A549 (cell line): ENCODE measurements around the gene TRAM2.

Experiments
- BHLHE40 ChIP-seq: IDR thresholded peaks from 2 replicates; pipeline ENCODE4 v1.6.1; 2012; ENCODE audit warnings: low read depth, low read length, inconsistent platforms
- CTCF ChIP-seq: fragments of >200 bp; sonication (Bioruptor Twin); formaldehyde crosslinking; IDR thresholded peaks from 3 replicates; pipeline ENCODE4 v1.5.1; 2016
- EP300 ChIP-seq, 2 experiments: fragments of >200 bp; sonication (Bioruptor Twin); formaldehyde crosslinking; IDR thresholded peaks; 2 replicates in 1 of 2; 3 replicates in 1 of 2; pipeline ENCODE4 v1.6.1; 2016 to 2017
- FOSL2 ChIP-seq, 2 experiments: fragments of 450-650 bp in 1 of 2; fragments of >200 bp in 1 of 2; sonication (Bioruptor Twin) in 1 of 2; formaldehyde crosslinking; IDR thresholded peaks; 2 replicates each; pipeline versions ENCODE4 v1.5.0 to v1.6.1; 2016 to 2020; ENCODE audit warnings: mild to moderate bottlenecking in 1 of 2, moderate library complexity in 1 of 2
- HDAC2 ChIP-seq: fragments of 200-600 bp; sonication (generic); IDR thresholded peaks from 2 replicates; pipeline ENCODE4 v1.6.1; 2016
- MAFK ChIP-seq: fragments of 450-650 bp; IDR thresholded peaks from 2 replicates; pipeline ENCODE4 v1.6.1; 2014; ENCODE audit not compliant: partially characterized antibody
- MAZ ChIP-seq: fragments of 150-350 bp; IDR thresholded peaks from 2 replicates; pipeline ENCODE4 v1.6.1; 2014; ENCODE audit warnings: antibody characterized with exemption, low read depth, low read length, borderline replicate concordance
- PHF8 ChIP-seq: fragments of 200-600 bp; sonication (generic); IDR thresholded peaks from 2 replicates; pipeline ENCODE4 v1.6.1; 2016; ENCODE audit warnings: low read depth, mild to moderate bottlenecking, antibody characterized with exemption, moderate library complexity, borderline replicate concordance
- POLR2A ChIP-seq: IDR thresholded peaks from 2 replicates; pipeline ENCODE4 v1.6.1; 2012; ENCODE audit warnings: mild to moderate bottlenecking, low read length
- RCOR1 ChIP-seq: fragments of 150-350 bp; IDR thresholded peaks from 2 replicates; pipeline ENCODE4 v1.6.1; 2014; ENCODE audit warnings: antibody characterized with exemption, low read length, low read depth
- RFX5 ChIP-seq: fragments of 450-650 bp; IDR thresholded peaks from 2 replicates; pipeline ENCODE4 v1.7.1; 2014; ENCODE audit warnings: antibody characterized with exemption, mild to moderate bottlenecking, moderate library complexity
- TF ChIP-seq, protein P1 (sequence below): fragments of 200-600 bp; sonication (generic); IDR thresholded peaks from 2 replicates; pipeline ENCODE4 v1.6.1; 2016; ENCODE audit warnings: antibody characterized with exemption, mild to moderate bottlenecking, moderate library complexity
- TF ChIP-seq, protein P2 (sequence below): IDR thresholded peaks from 2 replicates; pipeline ENCODE4 v1.6.1; 2012
- TF ChIP-seq, protein P3 (sequence below): fragments of 250-450 bp; sonication (Bioruptor Pico); IDR thresholded peaks from 2 replicates; pipeline ENCODE4 v1.5.0; 2021; ENCODE audit warnings: mild to moderate bottlenecking, moderate library complexity, borderline replicate concordance

- no peak for TF ChIP-seq CTCF
- no peak for TF ChIP-seq RFX5
- TF ChIP-seq, protein P1, sequence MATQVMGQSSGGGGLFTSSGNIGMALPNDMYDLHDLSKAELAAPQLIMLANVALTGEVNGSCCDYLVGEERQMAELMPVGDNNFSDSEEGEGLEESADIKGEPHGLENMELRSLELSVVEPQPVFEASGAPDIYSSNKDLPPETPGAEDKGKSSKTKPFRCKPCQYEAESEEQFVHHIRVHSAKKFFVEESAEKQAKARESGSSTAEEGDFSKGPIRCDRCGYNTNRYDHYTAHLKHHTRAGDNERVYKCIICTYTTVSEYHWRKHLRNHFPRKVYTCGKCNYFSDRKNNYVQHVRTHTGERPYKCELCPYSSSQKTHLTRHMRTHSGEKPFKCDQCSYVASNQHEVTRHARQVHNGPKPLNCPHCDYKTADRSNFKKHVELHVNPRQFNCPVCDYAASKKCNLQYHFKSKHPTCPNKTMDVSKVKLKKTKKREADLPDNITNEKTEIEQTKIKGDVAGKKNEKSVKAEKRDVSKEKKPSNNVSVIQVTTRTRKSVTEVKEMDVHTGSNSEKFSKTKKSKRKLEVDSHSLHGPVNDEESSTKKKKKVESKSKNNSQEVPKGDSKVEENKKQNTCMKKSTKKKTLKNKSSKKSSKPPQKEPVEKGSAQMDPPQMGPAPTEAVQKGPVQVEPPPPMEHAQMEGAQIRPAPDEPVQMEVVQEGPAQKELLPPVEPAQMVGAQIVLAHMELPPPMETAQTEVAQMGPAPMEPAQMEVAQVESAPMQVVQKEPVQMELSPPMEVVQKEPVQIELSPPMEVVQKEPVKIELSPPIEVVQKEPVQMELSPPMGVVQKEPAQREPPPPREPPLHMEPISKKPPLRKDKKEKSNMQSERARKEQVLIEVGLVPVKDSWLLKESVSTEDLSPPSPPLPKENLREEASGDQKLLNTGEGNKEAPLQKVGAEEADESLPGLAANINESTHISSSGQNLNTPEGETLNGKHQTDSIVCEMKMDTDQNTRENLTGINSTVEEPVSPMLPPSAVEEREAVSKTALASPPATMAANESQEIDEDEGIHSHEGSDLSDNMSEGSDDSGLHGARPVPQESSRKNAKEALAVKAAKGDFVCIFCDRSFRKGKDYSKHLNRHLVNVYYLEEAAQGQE, result no peak
- TF ChIP-seq EP300 (IDR thresholded peaks at IDR 0.05), result no peak
- TF ChIP-seq MAZ, result no peak
- no peak for TF ChIP-seq BHLHE40
- no peak for TF ChIP-seq HDAC2
- TF ChIP-seq RCOR1, result no peak
- TF ChIP-seq POLR2A, result no peak
- TF ChIP-seq MAFK, result no peak
- TF ChIP-seq, protein P2, sequence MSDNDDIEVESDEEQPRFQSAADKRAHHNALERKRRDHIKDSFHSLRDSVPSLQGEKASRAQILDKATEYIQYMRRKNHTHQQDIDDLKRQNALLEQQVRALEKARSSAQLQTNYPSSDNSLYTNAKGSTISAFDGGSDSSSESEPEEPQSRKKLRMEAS, result no peak
- TF ChIP-seq, protein P3, sequence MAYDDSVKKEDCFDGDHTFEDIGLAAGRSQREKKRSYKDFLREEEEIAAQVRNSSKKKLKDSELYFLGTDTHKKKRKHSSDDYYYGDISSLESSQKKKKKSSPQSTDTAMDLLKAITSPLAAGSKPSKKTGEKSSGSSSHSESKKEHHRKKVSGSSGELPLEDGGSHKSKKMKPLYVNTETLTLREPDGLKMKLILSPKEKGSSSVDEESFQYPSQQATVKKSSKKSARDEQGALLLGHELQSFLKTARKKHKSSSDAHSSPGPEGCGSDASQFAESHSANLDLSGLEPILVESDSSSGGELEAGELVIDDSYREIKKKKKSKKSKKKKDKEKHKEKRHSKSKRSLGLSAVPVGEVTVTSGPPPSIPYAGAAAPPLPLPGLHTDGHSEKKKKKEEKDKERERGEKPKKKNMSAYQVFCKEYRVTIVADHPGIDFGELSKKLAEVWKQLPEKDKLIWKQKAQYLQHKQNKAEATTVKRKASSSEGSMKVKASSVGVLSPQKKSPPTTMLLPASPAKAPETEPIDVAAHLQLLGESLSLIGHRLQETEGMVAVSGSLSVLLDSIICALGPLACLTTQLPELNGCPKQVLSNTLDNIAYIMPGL (CRISPR knock-in tag), result no peak
- no peak for TF ChIP-seq FOSL2 (IDR thresholded peaks at IDR 0.05)
- no peak for TF ChIP-seq FOSL2 (CRISPR knock-in tag; IDR thresholded peaks at IDR 0.05)
- TF ChIP-seq PHF8, result no peak
These were observed 63.0 kb downstream of the TRAM2 start for GRCh38 chr6:52513896-52514295.
